ENCODE measurements around the gene SIPA1L3. TPM values are rescaled to one million over a fixed set of nuclear protein-coding genes. Genes with fewer than 3 reads are reported as not detected.

Gene SIPA1L3
- total and polyA plus RNA-seq, 4 donors: 9.6 to 50.5 (median 27.6) TPM

DNA sequence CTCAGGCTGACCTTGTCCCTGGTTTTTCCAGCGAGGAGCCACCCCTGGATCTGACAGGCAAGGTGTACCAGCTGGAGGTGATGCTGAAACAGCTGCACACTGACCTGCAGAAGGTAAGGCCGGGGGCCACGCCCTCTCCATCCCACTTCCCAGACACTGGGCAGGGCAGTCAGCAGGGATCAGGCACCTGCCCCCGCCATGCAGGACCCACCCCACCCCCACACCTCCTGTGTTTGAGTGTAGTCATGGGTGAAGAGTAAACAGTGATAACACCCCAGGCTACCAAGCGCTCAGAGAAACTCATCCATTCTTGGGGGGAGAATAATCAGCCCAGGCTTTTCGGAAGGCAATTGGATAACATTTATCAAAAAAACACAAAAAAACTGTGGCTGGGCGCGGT lies 297.1 kb downstream of the SIPA1L3 start:
- Histone ChIP-seq H3K4me1 (ENCODE audit: control insufficient read depth in 5 of 5, insufficient read depth in 5 of 5, low read length in 5 of 5) (peaks cover 0 to 14% (median 5%) of the 10 kb centered on the region in 5 donors), H3K27ac (ENCODE audit: low read depth in 1 of 2, low read length in 1 of 2) (no peak overlapping the region), H3K4me3 (no peak overlapping the region), H3K9ac (ENCODE audit: insufficient read depth in 1 of 2, low read length in 2 of 2) (no peak overlapping the region), H3K36me3 (ENCODE audit: control insufficient read depth in 4 of 4, insufficient read depth in 4 of 4, low read length in 4 of 4) (peaks cover 5 to 45% (median 13%) of the 10 kb centered on the region in 4 donors), H3K9me3 (ENCODE audit: control insufficient read depth in 4 of 4, insufficient read depth in 3 of 4, low read length in 3 of 4) (peaks cover 0 to 13% (median 0%) of the 10 kb centered on the region in 4 donors), H3K27me3 (ENCODE audit: control insufficient read depth in 3 of 3, insufficient read depth in 3 of 3, low read length in 2 of 3) (no peaks in the 10 kb centered on the region)
- TF ChIP-seq, protein P1, sequence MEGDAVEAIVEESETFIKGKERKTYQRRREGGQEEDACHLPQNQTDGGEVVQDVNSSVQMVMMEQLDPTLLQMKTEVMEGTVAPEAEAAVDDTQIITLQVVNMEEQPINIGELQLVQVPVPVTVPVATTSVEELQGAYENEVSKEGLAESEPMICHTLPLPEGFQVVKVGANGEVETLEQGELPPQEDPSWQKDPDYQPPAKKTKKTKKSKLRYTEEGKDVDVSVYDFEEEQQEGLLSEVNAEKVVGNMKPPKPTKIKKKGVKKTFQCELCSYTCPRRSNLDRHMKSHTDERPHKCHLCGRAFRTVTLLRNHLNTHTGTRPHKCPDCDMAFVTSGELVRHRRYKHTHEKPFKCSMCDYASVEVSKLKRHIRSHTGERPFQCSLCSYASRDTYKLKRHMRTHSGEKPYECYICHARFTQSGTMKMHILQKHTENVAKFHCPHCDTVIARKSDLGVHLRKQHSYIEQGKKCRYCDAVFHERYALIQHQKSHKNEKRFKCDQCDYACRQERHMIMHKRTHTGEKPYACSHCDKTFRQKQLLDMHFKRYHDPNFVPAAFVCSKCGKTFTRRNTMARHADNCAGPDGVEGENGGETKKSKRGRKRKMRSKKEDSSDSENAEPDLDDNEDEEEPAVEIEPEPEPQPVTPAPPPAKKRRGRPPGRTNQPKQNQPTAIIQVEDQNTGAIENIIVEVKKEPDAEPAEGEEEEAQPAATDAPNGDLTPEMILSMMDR (IDR thresholded peaks at IDR 0.05; ENCODE audit: control extremely low read depth, extremely low read depth): no peak
- 94 to 95% methylated on average over 8 of the region's 8 CpGs for WGBS, 2 donors
- ATAC-seq (ENCODE audit: insufficient read depth, low FRiP score): no peak
- DNase-seq: no peak

DNA sequence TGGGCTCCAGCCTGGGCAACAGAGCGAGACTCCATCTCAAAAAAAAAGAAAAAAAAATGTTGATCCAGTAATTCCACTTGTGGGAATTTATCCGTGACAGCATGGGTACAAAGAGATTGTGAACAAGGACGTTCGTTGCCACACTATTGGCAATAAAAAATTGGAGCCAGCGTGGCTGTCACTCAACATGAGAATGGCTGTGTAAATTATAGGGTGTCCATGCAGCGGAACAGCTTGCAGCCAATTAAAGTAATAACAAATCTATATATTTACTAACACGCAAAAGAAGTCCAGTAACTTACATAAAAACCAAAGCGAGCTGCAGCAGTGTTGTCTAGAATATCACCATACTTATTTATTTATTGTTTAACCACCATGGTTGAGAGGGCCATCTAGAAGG lies 297.7 kb downstream of the SIPA1L3 start:
- H3K27ac ChIP-seq (ENCODE audit: low read depth in 1 of 2, low read length in 1 of 2): no peak overlapping the region
- ATAC-seq (ENCODE audit: insufficient read depth, low FRiP score) (no peak), DNase-seq (no peak)
- peaks cover 5 to 45% (median 13%) of the 10 kb centered on the region in 4 donors for H3K36me3 ChIP-seq (ENCODE audit: control insufficient read depth in 4 of 4, insufficient read depth in 4 of 4, low read length in 4 of 4)
- 96 to 97% methylated on average over 8 of the region's 8 CpGs for WGBS, 2 donors
- TF ChIP-seq, protein P1 (IDR thresholded peaks at IDR 0.05; ENCODE audit: control extremely low read depth, extremely low read depth): no peak
- peaks cover 3 to 20% (median 6%) of the 10 kb centered on the region in 5 donors for H3K4me1 ChIP-seq (ENCODE audit: control insufficient read depth in 5 of 5, insufficient read depth in 5 of 5, low read length in 5 of 5)
- no peak overlapping the region for H3K9ac ChIP-seq (ENCODE audit: insufficient read depth in 1 of 2, low read length in 2 of 2)
- H3K9me3 ChIP-seq (ENCODE audit: control insufficient read depth in 4 of 4, insufficient read depth in 3 of 4, low read length in 3 of 4): peaks cover 0 to 13% (median 0%) of the 10 kb centered on the region in 4 donors
- H3K27me3 ChIP-seq (ENCODE audit: control insufficient read depth in 3 of 3, insufficient read depth in 3 of 3, low read length in 2 of 3): no peaks in the 10 kb centered on the region
- no peak overlapping the region for H3K4me3 ChIP-seq

DNA sequence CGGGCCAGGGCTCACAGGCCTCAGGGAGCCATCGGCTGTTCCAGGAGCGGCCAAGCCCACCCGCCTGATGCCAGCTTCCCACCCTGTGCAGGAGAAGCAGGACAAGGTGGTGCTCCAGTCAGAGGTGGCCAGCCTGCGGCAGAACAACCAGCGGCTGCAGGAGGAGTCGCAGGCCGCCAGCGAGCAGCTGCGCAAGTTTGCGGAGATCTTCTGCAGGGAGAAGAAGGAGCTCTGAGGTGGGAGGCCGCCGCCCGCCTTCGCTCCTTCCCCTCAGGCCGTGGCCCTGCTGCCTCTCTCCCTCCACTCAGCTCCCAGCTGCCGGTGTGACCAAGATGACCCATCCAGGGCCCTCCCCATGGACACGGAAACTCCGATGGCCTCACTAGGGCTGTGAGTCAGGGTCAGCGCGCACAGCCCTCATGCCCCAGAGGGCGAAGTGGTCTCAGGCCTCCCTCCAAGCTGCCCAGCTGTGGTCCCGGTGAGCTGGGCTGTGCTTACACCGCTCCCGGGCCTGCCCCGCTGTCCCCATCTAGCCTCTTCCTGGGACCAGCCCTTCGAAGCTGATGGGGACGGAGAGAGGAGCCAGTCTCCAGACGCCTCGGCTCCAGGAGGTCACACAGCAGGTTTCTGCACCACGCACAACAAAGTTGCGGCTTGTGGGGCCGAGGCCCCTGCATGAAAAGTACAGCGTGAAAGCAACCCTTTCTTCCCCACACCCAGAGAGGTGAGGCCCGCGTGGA lies 299.2 kb downstream of the SIPA1L3 start:
- no peak for ATAC-seq (ENCODE audit: insufficient read depth, low FRiP score)
- no peak overlapping the region for H3K9ac ChIP-seq (ENCODE audit: insufficient read depth in 1 of 2, low read length in 2 of 2)
- H3K9me3 ChIP-seq (ENCODE audit: control insufficient read depth in 4 of 4, insufficient read depth in 3 of 4, low read length in 3 of 4): peaks cover 0 to 13% (median 0%) of the 10 kb centered on the region in 4 donors
- 91 to 92% methylated on average over 34 to 36 of the region's 36 CpGs for WGBS, 2 donors
- no peak overlapping the region for H3K4me3 ChIP-seq
- H3K4me1 ChIP-seq (ENCODE audit: control insufficient read depth in 5 of 5, insufficient read depth in 5 of 5, low read length in 5 of 5): peaks cover 3 to 32% (median 7%) of the 10 kb centered on the region in 5 donors
- peaks cover 0 to 5% (median 0%) of the 10 kb centered on the region in 3 donors for H3K27me3 ChIP-seq (ENCODE audit: control insufficient read depth in 3 of 3, insufficient read depth in 3 of 3, low read length in 2 of 3)
- H3K27ac ChIP-seq (ENCODE audit: low read depth in 1 of 2, low read length in 1 of 2): no peak overlapping the region
- TF ChIP-seq, protein P1 (IDR thresholded peaks at IDR 0.05; ENCODE audit: control extremely low read depth, extremely low read depth): no peak
- H3K36me3 ChIP-seq (ENCODE audit: control insufficient read depth in 4 of 4, insufficient read depth in 4 of 4, low read length in 4 of 4): peaks cover 5 to 42% (median 13%) of the 10 kb centered on the region in 4 donors
- no peak for DNase-seq

Data from lung (tissue), 12 donors.